Fibroblast of lung (primary cell): ENCODE results near the gene DPP4.

ENCODE experiments used
- CTCF ChIP-seq, 2 donors: IDR thresholded peaks in 1 of 2; conservative IDR thresholded peaks in 1 of 2; 1 replicate in 1 of 2; 2 replicates in 1 of 2; pipeline ENCODE4 v1.5.1; 2011 to 2012; ENCODE audit warnings: low read length in 2 of 2, control low read depth in 1 of 2, inconsistent platforms in 1 of 2, low read depth in 1 of 2, mild to moderate bottlenecking in 1 of 2
- EZH2 ChIP-seq: IDR thresholded peaks from 2 replicates; pipeline ENCODE4 v1.5.1; 2012; ENCODE audit warnings: low read length, control low read depth, mild to moderate bottlenecking; ENCODE audit errors: missing control alignments

- no peak for TF ChIP-seq CTCF (conservative IDR thresholded peaks at IDR 0.05 in 1 of 2, IDR thresholded peaks at IDR 0.05 in 1 of 2; ENCODE audit: low read depth in 1 of 2, low read length in 2 of 2)
- TF ChIP-seq EZH2, result no peak
Measured at GRCh38 chr2:162084536-162084935, 10.5 kb upstream of the DPP4 start.
